OCI-LY7 (cell line): Measurements from ENCODE around the gene MAST2.

Experiments
- EZH2phosphoT487 ChIP-seq: fragments of 200-600 bp; sonication (generic); IDR thresholded peaks from 2 replicates; pipeline ENCODE4 v1.6.1; 2018; ENCODE audit warnings: low read depth, borderline replicate concordance, mild to moderate bottlenecking, mixed run types, antibody characterized with exemption, low read length, moderate library complexity, mixed read lengths
- TF ChIP-seq, protein P1 (sequence below): fragments of 200-600 bp; sonication (generic); conservative IDR thresholded peaks from 2 replicates; pipeline ENCODE4 v1.5.1; 2014; ENCODE audit warnings: mild to moderate bottlenecking, antibody characterized with exemption, low read length, moderate library complexity, mixed read lengths

DNA sequence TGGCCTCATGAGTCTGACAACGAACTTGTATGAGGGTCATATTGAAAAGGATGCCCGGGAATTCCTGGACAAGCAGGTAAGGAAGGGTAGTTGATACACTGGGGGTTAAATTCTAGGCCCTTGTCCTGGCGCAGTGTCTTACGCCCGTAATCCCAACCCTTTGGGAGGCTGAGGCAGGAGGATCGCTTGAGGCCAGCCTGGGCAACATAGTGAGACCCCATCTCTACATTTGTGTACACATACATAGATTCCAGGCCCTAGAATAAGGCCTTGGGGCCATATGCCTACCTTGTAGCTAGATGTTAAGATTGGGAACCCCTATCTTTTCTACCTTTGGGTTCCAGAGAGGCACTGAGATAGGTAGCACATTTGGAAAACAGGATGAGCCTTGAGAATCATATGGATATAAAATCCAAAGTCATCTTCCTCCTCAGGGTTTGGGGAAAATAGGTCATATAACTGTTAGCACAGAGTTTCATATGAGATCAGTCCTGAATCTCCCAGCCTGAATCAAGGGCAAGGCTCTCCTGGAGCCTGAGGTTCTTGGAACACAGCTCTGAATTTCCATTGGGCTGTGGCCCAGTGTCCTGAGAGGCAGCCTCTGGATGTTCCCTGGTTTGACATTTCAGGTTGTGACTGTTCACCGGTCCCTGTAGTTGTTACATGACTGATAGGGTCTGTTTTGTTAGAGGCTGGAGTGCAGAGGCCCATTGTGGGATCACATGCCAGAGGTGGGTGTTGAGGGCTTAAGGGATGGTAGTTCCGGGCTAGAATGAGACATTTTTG is 224.6 kb downstream of the MAST2 start:
- TF ChIP-seq, protein P1, sequence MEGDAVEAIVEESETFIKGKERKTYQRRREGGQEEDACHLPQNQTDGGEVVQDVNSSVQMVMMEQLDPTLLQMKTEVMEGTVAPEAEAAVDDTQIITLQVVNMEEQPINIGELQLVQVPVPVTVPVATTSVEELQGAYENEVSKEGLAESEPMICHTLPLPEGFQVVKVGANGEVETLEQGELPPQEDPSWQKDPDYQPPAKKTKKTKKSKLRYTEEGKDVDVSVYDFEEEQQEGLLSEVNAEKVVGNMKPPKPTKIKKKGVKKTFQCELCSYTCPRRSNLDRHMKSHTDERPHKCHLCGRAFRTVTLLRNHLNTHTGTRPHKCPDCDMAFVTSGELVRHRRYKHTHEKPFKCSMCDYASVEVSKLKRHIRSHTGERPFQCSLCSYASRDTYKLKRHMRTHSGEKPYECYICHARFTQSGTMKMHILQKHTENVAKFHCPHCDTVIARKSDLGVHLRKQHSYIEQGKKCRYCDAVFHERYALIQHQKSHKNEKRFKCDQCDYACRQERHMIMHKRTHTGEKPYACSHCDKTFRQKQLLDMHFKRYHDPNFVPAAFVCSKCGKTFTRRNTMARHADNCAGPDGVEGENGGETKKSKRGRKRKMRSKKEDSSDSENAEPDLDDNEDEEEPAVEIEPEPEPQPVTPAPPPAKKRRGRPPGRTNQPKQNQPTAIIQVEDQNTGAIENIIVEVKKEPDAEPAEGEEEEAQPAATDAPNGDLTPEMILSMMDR: no peak
- TF ChIP-seq EZH2phosphoT487: no peak
